Epidermal melanocyte (primary cell): ENCODE results near the gene TSPAN11.
"Not testable (repeated sequence)": the region's sequence is repeated elsewhere in the genome, so short reads cannot be mapped to it uniquely, and the experiment has no call there.

Experiments used
- DNase-seq: peaks from one replicate; pipeline ENCODE4 v3.0.0; 2011; ENCODE audit warnings: low spot score; ENCODE audit not compliant: insufficient read length

TSPAN11 gene

GRCh38 chr12:31000751-31001150 lies 74.2 kb downstream of the TSPAN11 start:
- DNase-seq, result no peak

GRCh38 chr12:31001581-31002360 lies 75.2 kb downstream of the TSPAN11 start:
- no peak for DNase-seq

- DNase-seq, result no peak
Observed at GRCh38 chr12:31002361-31002725, 75.8 kb downstream of the TSPAN11 start.

- no peak for DNase-seq
Observed at GRCh38 chr12:31002999-31003398, 76.5 kb downstream of the TSPAN11 start.

- no peak for DNase-seq
Observed at GRCh38 chr12:31003861-31004640, 77.5 kb downstream of the TSPAN11 start.

- no peak for DNase-seq
Observed at GRCh38 chr12:31004666-31005065, 78.1 kb downstream of the TSPAN11 start.

GRCh38 chr12:31005256-31005943 lies 78.9 kb downstream of the TSPAN11 start:
- DNase-seq, result no peak

- no peak for DNase-seq
Observed at GRCh38 chr12:31005944-31006361, 79.4 kb downstream of the TSPAN11 start.

GRCh38 chr12:31006416-31007152 lies 80.0 kb downstream of the TSPAN11 start:
- DNase-seq, result no peak

GRCh38 chr12:31007153-31007495 lies 80.6 kb downstream of the TSPAN11 start:
- no peak for DNase-seq

GRCh38 chr12:31007636-31008175 lies 81.2 kb downstream of the TSPAN11 start:
- DNase-seq, result no peak

GRCh38 chr12:31008241-31008761 lies 81.8 kb downstream of the TSPAN11 start:
- DNase-seq, result no peak

GRCh38 chr12:31008961-31009840 lies 82.7 kb downstream of the TSPAN11 start:
- no peak for DNase-seq

GRCh38 chr12:31009976-31010375 lies 83.4 kb downstream of the TSPAN11 start:
- DNase-seq, result no peak

GRCh38 chr12:31011336-31011735 lies 84.8 kb downstream of the TSPAN11 start:
- DNase-seq, result no peak

GRCh38 chr12:31011746-31012566 lies 85.4 kb downstream of the TSPAN11 start:
- DNase-seq, result no peak

GRCh38 chr12:31012567-31012891 lies 86.0 kb downstream of the TSPAN11 start:
- not testable (repeated sequence) for DNase-seq

- no peak for DNase-seq
Observed at GRCh38 chr12:31015215-31015614, 88.7 kb downstream of the TSPAN11 start.

- no peak for DNase-seq
Observed at GRCh38 chr12:31016057-31016456, 89.5 kb downstream of the TSPAN11 start.
